IPS-20b (cell line): ENCODE measurements around the gene CXCL17.

Experiments
- H3K27ac ChIP-seq: one replicate; pipeline ENCODE4 v1.5.1; 2013; ENCODE audit warnings: low read length
- H3K27me3 ChIP-seq: 2 replicates; pipeline ENCODE4 v1.6.1; 2013; ENCODE audit warnings: mild to moderate bottlenecking, low read length, inconsistent platforms; ENCODE audit not compliant: insufficient read depth
- H3K36me3 ChIP-seq: 2 replicates; pipeline ENCODE4 v1.6.1; 2013; ENCODE audit warnings: low read depth, mild to moderate bottlenecking, inconsistent platforms, low read length, moderate library complexity; ENCODE audit not compliant: insufficient read depth
- H3K4me1 ChIP-seq: 2 replicates; pipeline ENCODE4 v1.6.1; 2013; ENCODE audit warnings: mild to moderate bottlenecking, control low read depth, inconsistent platforms, low read length, moderate library complexity; ENCODE audit not compliant: insufficient read depth
- H3K4me3 ChIP-seq: 2 replicates; pipeline ENCODE4 v1.5.1; 2013; ENCODE audit warnings: mild to moderate bottlenecking, low read length, inconsistent platforms
- H3K9ac ChIP-seq: 2 replicates; pipeline ENCODE4 v1.6.1; 2013; ENCODE audit warnings: low read depth, mild to moderate bottlenecking, inconsistent platforms, low read length, moderate library complexity
- H3K9me3 ChIP-seq: 2 replicates; pipeline ENCODE4 v1.6.1; 2013; ENCODE audit warnings: mild to moderate bottlenecking, low read depth, low read length, inconsistent platforms; ENCODE audit not compliant: insufficient read depth

Gene CXCL17

GRCh38 chr19:42403586-42403985 lies 39.2 kb downstream of the CXCL17 start:
- no peaks in the 10 kb centered on the region for H3K36me3 ChIP-seq

GRCh38 chr19:42402376-42403116 lies 40.2 kb downstream of the CXCL17 start:
- Histone ChIP-seq H3K4me1 (peaks cover 3% of the 10 kb centered on the region), H3K36me3 (no peaks in the 10 kb centered on the region), H3K9ac (peak overlapping the region; percentile 85), H3K4me3 (peak overlapping the region; percentile 88), H3K27me3 (peaks cover 28% of the 10 kb centered on the region), H3K27ac (no peak overlapping the region), H3K9me3 (no peaks in the 10 kb centered on the region)

More at GRCh38 chr19:42403586-42403985, 39.2 kb downstream of the CXCL17 start:
- H3K9me3 ChIP-seq = no peaks in the 10 kb centered on the region
- no peak overlapping the region for H3K27ac ChIP-seq
- H3K9ac ChIP-seq = no peak overlapping the region
- peaks cover 25% of the 10 kb centered on the region for H3K27me3 ChIP-seq
- H3K4me1 ChIP-seq = no peaks in the 10 kb centered on the region; the same call in 1 of the 2 replicates
- no peak overlapping the region for H3K4me3 ChIP-seq

- no peaks in the 10 kb centered on the region for H3K9me3 ChIP-seq
- H3K27me3 ChIP-seq = peaks cover 29% of the 10 kb centered on the region
- peak overlapping the region; percentile 85 for H3K9ac ChIP-seq
- peak overlapping the region; percentile 95 for H3K27ac ChIP-seq
- H3K4me3 ChIP-seq = peak overlapping the region; percentile 88
- H3K4me1 ChIP-seq = peaks cover 5% of the 10 kb centered on the region
- no peaks in the 10 kb centered on the region for H3K36me3 ChIP-seq
Observed at GRCh38 chr19:42401365-42402303, 41.1 kb downstream of the CXCL17 start.

GRCh38 chr19:42400404-42400803 lies 42.3 kb downstream of the CXCL17 start:
- no peaks in the 10 kb centered on the region for H3K9me3 ChIP-seq
- H3K4me3 ChIP-seq = no peak overlapping the region
- H3K9ac ChIP-seq = no peak overlapping the region
- peaks cover 8% of the 10 kb centered on the region for H3K4me1 ChIP-seq
- peaks cover 22% of the 10 kb centered on the region for H3K27me3 ChIP-seq
- H3K27ac ChIP-seq = no peak overlapping the region
- no peaks in the 10 kb centered on the region for H3K36me3 ChIP-seq

- H3K27ac ChIP-seq = no peak overlapping the region
- H3K4me1 ChIP-seq = peaks cover 8% of the 10 kb centered on the region
- H3K36me3 ChIP-seq = no peaks in the 10 kb centered on the region
- peak overlapping the region; percentile 91 for H3K4me3 ChIP-seq
- H3K9me3 ChIP-seq = no peaks in the 10 kb centered on the region
- peak overlapping the region; percentile 83; the same call in 1 of the 2 replicates for H3K9ac ChIP-seq
- H3K27me3 ChIP-seq = peaks cover 19% of the 10 kb centered on the region
Observed at GRCh38 chr19:42397263-42398166, 45.2 kb downstream of the CXCL17 start.

- Histone ChIP-seq H3K27me3 (peaks cover 18% of the 10 kb centered on the region; the same call in 1 of the 2 replicates), H3K27ac (peak overlapping the region; percentile 20), H3K4me1 (peaks cover 8% of the 10 kb centered on the region), H3K9me3 (no peaks in the 10 kb centered on the region), H3K4me3 (peak overlapping the region; percentile 91), H3K36me3 (no peaks in the 10 kb centered on the region), H3K9ac (peak overlapping the region; percentile 85)
Observed at GRCh38 chr19:42396381-42397262, 46.1 kb downstream of the CXCL17 start.

- Histone ChIP-seq H3K9ac (no peak overlapping the region), H3K9me3 (no peaks in the 10 kb centered on the region), H3K27ac (no peak overlapping the region), H3K4me1 (peaks cover 8% of the 10 kb centered on the region), H3K4me3 (no peak overlapping the region), H3K36me3 (no peaks in the 10 kb centered on the region), H3K27me3 (peaks cover 36% of the 10 kb centered on the region)
Observed at GRCh38 chr19:42394751-42395150, 48.0 kb downstream of the CXCL17 start.

GRCh38 chr19:42392165-42392564 lies 50.6 kb downstream of the CXCL17 start:
- H3K27me3 ChIP-seq = peaks cover 39% of the 10 kb centered on the region
- H3K27ac ChIP-seq = no peak overlapping the region

GRCh38 chr19:42389899-42390298 lies 52.8 kb downstream of the CXCL17 start, which contains the start of gene CNFN:
TSS of gene CNFN (minus strand) at chr19:42390297. CDS start at chr19:42389037, 1,260 bp downstream.
- Histone ChIP-seq H3K36me3 (no peaks in the 10 kb centered on the region), H3K4me1 (no peaks in the 10 kb centered on the region; the same call in 1 of the 2 replicates), H3K9ac (no peak within 1 kb of the TSS), H3K4me3 (no peak within 1 kb of the TSS), H3K27me3 (peaks cover 39% of the 10 kb centered on the region), H3K27ac (no peak within 1 kb of the TSS), H3K9me3 (no peaks in the 10 kb centered on the region)

More at GRCh38 chr19:42392165-42392564, 50.6 kb downstream of the CXCL17 start:
- Histone ChIP-seq H3K9ac (no peak overlapping the region), H3K36me3 (no peaks in the 10 kb centered on the region), H3K4me1 (peaks cover 4% of the 10 kb centered on the region; the same call in 1 of the 2 replicates), H3K4me3 (no peak overlapping the region), H3K9me3 (no peaks in the 10 kb centered on the region)

- no peak overlapping the region for H3K27ac ChIP-seq
- peaks cover 39% of the 10 kb centered on the region for H3K27me3 ChIP-seq
- H3K9ac ChIP-seq = no peak overlapping the region
- no peaks in the 10 kb centered on the region; the same call in 1 of the 2 replicates for H3K4me1 ChIP-seq
- no peaks in the 10 kb centered on the region for H3K36me3 ChIP-seq
- H3K4me3 ChIP-seq = no peak overlapping the region
- no peaks in the 10 kb centered on the region for H3K9me3 ChIP-seq
Observed at GRCh38 chr19:42388851-42389489, 53.8 kb downstream of the CXCL17 start.
